ENCODE measurements around the gene TBL3. TPM values are rescaled to one million over a fixed set of nuclear protein-coding genes. Genes with fewer than 3 reads are reported as not detected.

The TBL3 gene
- total and polyA plus RNA-seq, 7 experiments from 2014 or later: 17.2 to 89.8 (median 32.8) TPM

- Histone ChIP-seq H3K4me1 (ENCODE audit: control insufficient read depth in 2 of 2, insufficient read depth in 2 of 2, low read length in 2 of 2) (no peaks in the 10 kb centered on the region), H3K36me3 (ENCODE audit: control insufficient read depth in 2 of 3, insufficient read depth in 3 of 3, low read length in 3 of 3) (peaks cover 0 to 67% (median 5%) of the 10 kb centered on the region in 3 experiments), H3K9me3 (ENCODE audit: control insufficient read depth in 2 of 3, low read length in 3 of 3) (no peaks in the 10 kb centered on the region), H3K27ac (ENCODE audit: low read depth, low read length) (no peak overlapping the region), H3K27me3 (ENCODE audit: control insufficient read depth in 2 of 2, insufficient read depth in 2 of 2, low read length in 2 of 2) (no peaks in the 10 kb centered on the region), H3K4me3 (ENCODE audit: low read length) (no peak overlapping the region)
- no peak for DNase-seq
- ChIA-PET POLR2A (interaction anchor here (1.0 kb wide), 2 partner anchors 34 to 157 kb away, joined by 3 to 5 read pairs; partner anchors contain the start of genes RPS2 and TRAF7), CTCF (interaction anchor here (0.6 kb wide), 1 partner anchor 10 kb away, joined by 3 read pairs; no protein-coding TSS in a partner anchor)
- Mint-ChIP-seq H3K27me3 (no peaks in the 10 kb centered on the region), H3K9me3 (no peaks in the 10 kb centered on the region), H3K4me1 (peaks cover 0 to 7% (median 4%) of the 10 kb centered on the region in 7 donors), H3K27ac (peak overlapping the region in 1 of 9 donors; percentile 38), H3K4me3 (no peak overlapping the region), H3K36me3 (peaks cover 0 to 10% (median 7%) of the 10 kb centered on the region in 5 donors)
- intact Hi-C loops (cut with micrococcal nuclease): loop anchor here in 1 of 2 donors (10.0 kb wide), 1 partner anchor 226 kb away; the partner anchor contains the start of gene E4F1
- ATAC-seq: no peak
These were observed 26.5 kb downstream of the TBL3 start for GRCh38 chr16:1998360-1998835.

- intact Hi-C loops (cut with micrococcal nuclease): loop anchor here in 1 of 2 donors (10.0 kb wide), 1 partner anchor 226 kb away; the partner anchor contains the start of gene E4F1
- Histone ChIP-seq H3K9me3 (ENCODE audit: control insufficient read depth in 2 of 3, low read length in 3 of 3) (no peaks in the 10 kb centered on the region), H3K4me1 (ENCODE audit: control insufficient read depth in 2 of 2, insufficient read depth in 2 of 2, low read length in 2 of 2) (peaks cover 3 to 5% of the 10 kb centered on the region in 2 donors), H3K4me3 (ENCODE audit: low read length) (no peak overlapping the region), H3K27me3 (ENCODE audit: control insufficient read depth in 2 of 2, insufficient read depth in 2 of 2, low read length in 2 of 2) (no peaks in the 10 kb centered on the region), H3K36me3 (ENCODE audit: control insufficient read depth in 2 of 3, insufficient read depth in 3 of 3, low read length in 3 of 3) (peaks cover 0 to 69% (median 5%) of the 10 kb centered on the region in 3 experiments), H3K27ac (ENCODE audit: low read depth, low read length) (no peak overlapping the region)
- ChIA-PET POLR2A (interaction anchor here (1.0 to 1.1 kb wide), 3 partner anchors 34 to 156 kb away, joined by 3 to 5 read pairs (median 3); partner anchors contain the start of genes MSRB1, RPS2 and TRAF7), CTCF (no interaction called here)
- no peaks in the 10 kb centered on the region for H3K27me3 Mint-ChIP-seq
- no peak overlapping the region for H3K4me3 Mint-ChIP-seq
- no peak overlapping the region for H3K27ac Mint-ChIP-seq
- H3K9me3 Mint-ChIP-seq: no peaks in the 10 kb centered on the region
- peaks cover 0 to 10% (median 7%) of the 10 kb centered on the region in 5 donors for H3K36me3 Mint-ChIP-seq
- ATAC-seq: no peak
- DNase-seq: peak in 1 of 9 donors; percentile 5
- peaks cover 0 to 7% (median 0%) of the 10 kb centered on the region in 7 donors for H3K4me1 Mint-ChIP-seq
These were observed 27.3 kb downstream of the TBL3 start for GRCh38 chr16:1998852-1999801.

GRCh38 chr16:1999866-2000514 lies 28.1 kb downstream of the TBL3 start:
- CTCF ChIA-PET: no interaction called here
- peaks cover 6 to 12% of the 10 kb centered on the region in 2 donors for H3K4me1 ChIP-seq (ENCODE audit: control insufficient read depth in 2 of 2, insufficient read depth in 2 of 2, low read length in 2 of 2)
- no peak overlapping the region for H3K4me3 Mint-ChIP-seq
- no peak overlapping the region for H3K27ac ChIP-seq (ENCODE audit: low read depth, low read length)
- ATAC-seq: no peak
- POLR2A ChIA-PET: interaction anchor here (1.1 to 1.2 kb wide), 3 partner anchors 9 to 57 kb away, joined by 3 to 8 read pairs (median 3); partner anchors contain the start of gene MSRB1
- peaks cover 0 to 69% (median 5%) of the 10 kb centered on the region in 3 experiments for H3K36me3 ChIP-seq (ENCODE audit: control insufficient read depth in 2 of 3, insufficient read depth in 3 of 3, low read length in 3 of 3)
- H3K36me3 Mint-ChIP-seq: peaks cover 0 to 10% (median 7%) of the 10 kb centered on the region in 5 donors
- H3K9me3 ChIP-seq (ENCODE audit: control insufficient read depth in 2 of 3, low read length in 3 of 3): no peaks in the 10 kb centered on the region
- no peaks in the 10 kb centered on the region for H3K27me3 ChIP-seq (ENCODE audit: control insufficient read depth in 2 of 2, insufficient read depth in 2 of 2, low read length in 2 of 2)
- no peak overlapping the region for H3K4me3 ChIP-seq (ENCODE audit: low read length)
- H3K4me1 Mint-ChIP-seq: peaks cover 0 to 11% (median 0%) of the 10 kb centered on the region in 7 donors
- no peaks in the 10 kb centered on the region for H3K9me3 Mint-ChIP-seq
- H3K27ac Mint-ChIP-seq: no peak overlapping the region
- no peak for DNase-seq
- intact Hi-C loops (cut with micrococcal nuclease): loop anchor here in 1 of 2 donors (10.0 kb wide), 1 partner anchor 225 kb away; the partner anchor contains the start of gene E4F1
- H3K27me3 Mint-ChIP-seq: no peaks in the 10 kb centered on the region

- Mint-ChIP-seq H3K36me3 (peaks cover 0 to 9% (median 6%) of the 10 kb centered on the region in 5 donors), H3K4me3 (no peak overlapping the region), H3K9me3 (no peaks in the 10 kb centered on the region), H3K27me3 (no peaks in the 10 kb centered on the region), H3K4me1 (peaks cover 4 to 18% (median 6%) of the 10 kb centered on the region in 7 donors), H3K27ac (no peak overlapping the region)
- intact Hi-C loops (cut with micrococcal nuclease): no loop called here
- POLR2A ChIA-PET: interaction anchor here (1.2 kb wide), 3 partner anchors 10 to 36 kb away, joined by 3 to 8 read pairs (median 4); partner anchors contain the start of gene RPS2
- ATAC-seq (no peak), DNase-seq (no peak)
- no peak overlapping the region for H3K4me3 ChIP-seq (ENCODE audit: low read length)
- H3K4me1 ChIP-seq (ENCODE audit: control insufficient read depth in 2 of 2, insufficient read depth in 2 of 2, low read length in 2 of 2): peaks cover 6 to 12% of the 10 kb centered on the region in 2 donors
- H3K9me3 ChIP-seq (ENCODE audit: control insufficient read depth in 2 of 3, low read length in 3 of 3): no peaks in the 10 kb centered on the region
- H3K36me3 ChIP-seq (ENCODE audit: control insufficient read depth in 2 of 3, insufficient read depth in 3 of 3, low read length in 3 of 3): peaks cover 0 to 69% (median 5%) of the 10 kb centered on the region in 3 experiments
- H3K27me3 ChIP-seq (ENCODE audit: control insufficient read depth in 2 of 2, insufficient read depth in 2 of 2, low read length in 2 of 2): no peaks in the 10 kb centered on the region
- CTCF ChIA-PET: no interaction called here
- H3K27ac ChIP-seq (ENCODE audit: low read depth, low read length): no peak overlapping the region
These were observed 29.2 kb downstream of the TBL3 start for GRCh38 chr16:2001035-2001434.

- Mint-ChIP-seq H3K27me3 (no peaks in the 10 kb centered on the region), H3K4me3 (no peak overlapping the region), H3K9me3 (no peaks in the 10 kb centered on the region), H3K36me3 (peaks cover 0 to 9% (median 7%) of the 10 kb centered on the region in 5 donors), H3K4me1 (peaks cover 7 to 22% (median 10%) of the 10 kb centered on the region in 7 donors), H3K27ac (no peak overlapping the region)
- Histone ChIP-seq H3K4me1 (ENCODE audit: control insufficient read depth in 2 of 2, insufficient read depth in 2 of 2, low read length in 2 of 2) (peaks cover 6 to 12% of the 10 kb centered on the region in 2 donors), H3K9me3 (ENCODE audit: control insufficient read depth in 2 of 3, low read length in 3 of 3) (no peaks in the 10 kb centered on the region), H3K36me3 (ENCODE audit: control insufficient read depth in 2 of 3, insufficient read depth in 3 of 3, low read length in 3 of 3) (peaks cover 0 to 67% (median 5%) of the 10 kb centered on the region in 3 experiments), H3K4me3 (ENCODE audit: low read length) (no peak overlapping the region), H3K27ac (ENCODE audit: low read depth, low read length) (no peak overlapping the region), H3K27me3 (ENCODE audit: control insufficient read depth in 2 of 2, insufficient read depth in 2 of 2, low read length in 2 of 2) (no peaks in the 10 kb centered on the region)
- POLR2A ChIA-PET: interaction anchor here (0.5 to 1.2 kb wide), 6 partner anchors 8 to 605 kb away, joined by 3 to 8 read pairs (median 3); partner anchors contain the start of genes RPS2 and TRAF7
- CTCF ChIA-PET: interaction anchor here (0.6 kb wide), 2 partner anchors 151 to 419 kb away, joined by 3 read pairs; no protein-coding TSS in a partner anchor
- ATAC-seq: no peak
- DNase-seq: no peak
- intact Hi-C loops (cut with micrococcal nuclease): no loop called here
These were observed 29.9 kb downstream of the TBL3 start for GRCh38 chr16:2001456-2002355.

Measured in naive thymus-derived CD4-positive, alpha-beta T cell (primary cell).